HepG2 (cell line): ENCODE data around the gene RBM46.

Experiments
- ARNT ChIP-seq: fragments of 450-650 bp; IDR thresholded peaks from 2 replicates; pipeline ENCODE4 v1.6.1; 2017
- CTCF ChIP-seq: sonication (generic); formaldehyde crosslinking; IDR thresholded peaks from 2 replicates; pipeline ENCODE4 v1.5.0; 2020; ENCODE audit warnings: mild to moderate bottlenecking, missing genetic modification reagents, moderate library complexity
- NONO ChIP-seq, 2 experiments: fragments of 450-650 bp in 1 of 2; sonication (generic) in 1 of 2; formaldehyde crosslinking in 1 of 2; IDR thresholded peaks in 1 of 2; conservative IDR thresholded peaks in 1 of 2; 2 replicates each; pipeline versions ENCODE4 v1.6.1 to v1.8.0; 2017 to 2022; ENCODE audit warnings: mild to moderate bottlenecking in 1 of 2, missing genetic modification reagents in 1 of 2, moderate library complexity in 1 of 2
- POLR2A ChIP-seq, 2 experiments: IDR thresholded peaks; 2 replicates each; pipeline ENCODE4 v1.6.1; 2011; ENCODE audit warnings: low read depth in 2 of 2, low read length in 2 of 2, mild to moderate bottlenecking in 1 of 2, moderate library complexity in 1 of 2; ENCODE audit not compliant: insufficient read depth in 1 of 2
- POLR2AphosphoS5 ChIP-seq: IDR thresholded peaks from 2 replicates; pipeline ENCODE4 v1.6.1; 2012; ENCODE audit warnings: low read depth, low read length
- ZNF737 ChIP-seq: sonication (generic); formaldehyde crosslinking; IDR thresholded peaks from 2 replicates; pipeline ENCODE4 v1.5.0; 2020; ENCODE audit warnings: missing genetic modification reagents, mild to moderate bottlenecking, borderline replicate concordance
- ZNF839 ChIP-seq: sonication (generic); formaldehyde crosslinking; IDR thresholded peaks from 2 replicates; pipeline ENCODE4 v1.4.0; 2020; ENCODE audit warnings: missing genetic modification reagents, mild to moderate bottlenecking, borderline replicate concordance
- TF ChIP-seq, protein P1 (sequence below), 2 experiments: sonication (generic) in 1 of 2; formaldehyde crosslinking in 1 of 2; IDR thresholded peaks; 2 replicates each; pipeline versions ENCODE4 v1.4.0 to v1.6.1; 2016 to 2020; ENCODE audit warnings: borderline replicate concordance in 1 of 2, low read depth in 1 of 2, mild to moderate bottlenecking in 1 of 2, missing genetic modification reagents in 1 of 2

GRCh38 chr4:154781126-154781982 lies at the start of gene RBM46:
- TF ChIP-seq CTCF (no peak), ARNT (no peak), POLR2A (IDR thresholded peaks at IDR 0.05; ENCODE audit: insufficient read depth in 1 of 2, low read depth in 2 of 2, low read length in 2 of 2) (no peak), POLR2AphosphoS5 (no peak), ZNF839 (CRISPR knock-in tag) (no peak), ZNF737 (CRISPR knock-in tag) (no peak), NONO (IDR thresholded peaks at IDR 0.05) (no peak), NONO (CRISPR knock-in tag; conservative IDR thresholded peaks at IDR 0.05) (no peak)
- TF ChIP-seq, protein P1, sequence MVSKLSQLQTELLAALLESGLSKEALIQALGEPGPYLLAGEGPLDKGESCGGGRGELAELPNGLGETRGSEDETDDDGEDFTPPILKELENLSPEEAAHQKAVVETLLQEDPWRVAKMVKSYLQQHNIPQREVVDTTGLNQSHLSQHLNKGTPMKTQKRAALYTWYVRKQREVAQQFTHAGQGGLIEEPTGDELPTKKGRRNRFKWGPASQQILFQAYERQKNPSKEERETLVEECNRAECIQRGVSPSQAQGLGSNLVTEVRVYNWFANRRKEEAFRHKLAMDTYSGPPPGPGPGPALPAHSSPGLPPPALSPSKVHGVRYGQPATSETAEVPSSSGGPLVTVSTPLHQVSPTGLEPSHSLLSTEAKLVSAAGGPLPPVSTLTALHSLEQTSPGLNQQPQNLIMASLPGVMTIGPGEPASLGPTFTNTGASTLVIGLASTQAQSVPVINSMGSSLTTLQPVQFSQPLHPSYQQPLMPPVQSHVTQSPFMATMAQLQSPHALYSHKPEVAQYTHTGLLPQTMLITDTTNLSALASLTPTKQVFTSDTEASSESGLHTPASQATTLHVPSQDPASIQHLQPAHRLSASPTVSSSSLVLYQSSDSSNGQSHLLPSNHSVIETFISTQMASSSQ (IDR thresholded peaks at IDR 0.05; ENCODE audit: low read depth), result no peak
- TF ChIP-seq, protein P1 (CRISPR knock-in tag; IDR thresholded peaks at IDR 0.05; ENCODE audit: borderline replicate concordance), result no peak
